ENCODE data around the gene SLC39A11. TPM values are rescaled to one million over a fixed set of nuclear protein-coding genes. Genes with fewer than 3 reads are reported as not detected.
A peak's percentile ranks its signal among the peaks of the same experiment; 100 is the strongest.

SLC39A11 gene
- total RNA-seq, 1 experiment from 2014 or later, result 46.4 TPM

- no peaks in the 10 kb centered on the region; the same call in 1 of the 2 replicates for H3K79me2 ChIP-seq (ENCODE audit: insufficient read depth, low read length)
- H3K9me2 ChIP-seq (ENCODE audit: insufficient read depth), result no peaks in the 10 kb centered on the region
- peaks cover 0 to 6% of the 10 kb centered on the region in 2 experiments; a peak in 1 of 4 replicates for H3K36me3 ChIP-seq (ENCODE audit: control insufficient read depth in 1 of 2, insufficient read depth in 2 of 2, low read length in 2 of 2)
- H3K4me2 ChIP-seq (ENCODE audit: low read length), result peak overlapping the region; percentile 70
- H2AFZ ChIP-seq (ENCODE audit: low read depth, low read length, poor library complexity, severe bottlenecking), result no peak overlapping the region
- H3K9me3 ChIP-seq (ENCODE audit: control insufficient read depth in 1 of 2, insufficient read depth in 1 of 2, low read depth in 1 of 2, low read length in 2 of 2), result peaks cover 0 to 9% of the 10 kb centered on the region in 2 experiments; a peak in 2 of 4 replicates
- POLR2A ChIA-PET, result interaction anchor here (0.7 to 2.7 kb wide), 16 partner anchors 9 to 159 kb away, joined by 3 to 29 read pairs (median 4); no protein-coding TSS in a partner anchor
- H3K9ac ChIP-seq (ENCODE audit: low read length), result peak overlapping the region; percentile 48
- peak overlapping the region in 1 of 2 experiments; percentile 33; a peak in 2 of 4 replicates for H3K4me3 ChIP-seq (replicated peaks in 1 of 2; ENCODE audit: low read depth in 1 of 2, low read length in 2 of 2)
- RAD21 ChIA-PET (ENCODE audit: low non-redundant PET in 1 of 2, low total read pairs in 2 of 2, uncharacterized antibody in 2 of 2, unreplicated experiment in 2 of 2), result interaction anchor here (0.6 to 2.2 kb wide), 13 partner anchors 9 to 476 kb away, joined by 3 to 10 read pairs (median 5); no protein-coding TSS in a partner anchor
- no peaks in the 10 kb centered on the region for H4K20me1 ChIP-seq (ENCODE audit: insufficient read depth)
- TSS peak; percentile 27 for BruUV-seq (replicated peaks)
- peak overlapping the region; percentile 82 for H3K27ac ChIP-seq (ENCODE audit: low read depth, low read length)
- H3K27me3 ChIP-seq (ENCODE audit: insufficient read depth, low read length), result no peaks in the 10 kb centered on the region
- peak; percentile 100 for DNase-seq (ENCODE audit: low read depth, low spot score)
- peak; percentile 87 for ATAC-seq
- H3K4me1 ChIP-seq (ENCODE audit: control insufficient read depth in 1 of 2, insufficient read depth in 2 of 2, low read length in 2 of 2), result peaks cover 46 to 64% of the 10 kb centered on the region in 2 experiments
- intact Hi-C loops (cut with micrococcal nuclease), result loop anchor here (1.0 to 2.0 kb wide), 4 partner anchors 33 to 159 kb away; no protein-coding TSS in a partner anchor
- CTCF ChIA-PET, result interaction anchor here (0.6 to 17.1 kb wide), 7 partner anchors 10 to 473 kb away, joined by 3 to 448 read pairs (median 3); no protein-coding TSS in a partner anchor
- TF ChIP-seq TCF7L2 (IDR thresholded peaks at IDR 0.05; ENCODE audit: borderline replicate concordance, extremely low read depth, insufficient read depth, insufficient read length) (no peak), REST (IDR thresholded peaks at IDR 0.05; ENCODE audit: low read depth) (no peak), RAD21 (IDR thresholded peaks at IDR 0.05; ENCODE audit: low read depth) (peak; percentile 62), CBX3 (IDR thresholded peaks at IDR 0.05; ENCODE audit: low read depth) (peak; percentile 98), FOSL1 (IDR thresholded peaks at IDR 0.05; ENCODE audit: low read depth) (peak; percentile 98), ZFX (IDR thresholded peaks at IDR 0.05) (no peak), POLR2A (IDR thresholded peaks at IDR 0.05; ENCODE audit: borderline replicate concordance, extremely low read depth, insufficient read depth, insufficient read length) (no peak), SP1 (IDR thresholded peaks at IDR 0.05; ENCODE audit: low read depth) (peak; percentile 99), ATF3 (IDR thresholded peaks at IDR 0.05) (no peak; the same call in 1 of the 2 replicates), ELF1 (IDR thresholded peaks at IDR 0.05; ENCODE audit: borderline replicate concordance, low read depth) (no peak; the same call in 1 of the 2 replicates), EZH2 (IDR thresholded peaks at IDR 0.05) (no peak), EZH2phosphoT487 (IDR thresholded peaks at IDR 0.05; ENCODE audit: borderline replicate concordance) (no peak), EGR1 (IDR thresholded peaks at IDR 0.05; ENCODE audit: low read depth) (peak; percentile 71), POLR2AphosphoS5 (IDR thresholded peaks at IDR 0.05; ENCODE audit: low read depth, low read length) (peak; percentile 78), YY1 (IDR thresholded peaks at IDR 0.05; ENCODE audit: extremely low read depth, insufficient replicate concordance, low read depth, low read length) (peak; percentile 81), JUND (IDR thresholded peaks at IDR 0.05) (peak; percentile 99), SRF (IDR thresholded peaks at IDR 0.05; ENCODE audit: low read depth) (peak; percentile 80), ZNF274 (IDR thresholded peaks at IDR 0.05; ENCODE audit: low read depth, low read length) (no peak), CTCF (IDR thresholded peaks at IDR 0.05 in 2 of 3, conservative IDR thresholded peaks at IDR 0.05 in 1 of 3; ENCODE audit: borderline replicate concordance in 1 of 3, insufficient read depth in 1 of 3, low read depth in 2 of 3, low read length in 2 of 3) (no peak), SIN3A (IDR thresholded peaks at IDR 0.05; ENCODE audit: low read depth) (peak; percentile 98), CEBPB (IDR thresholded peaks at IDR 0.05; ENCODE audit: low read depth) (peak; percentile 95)
Observed at GRCh38 chr17:72715906-72716572, 376.4 kb downstream of the SLC39A11 start.
